Measurements from ENCODE around the gene LTBP3.
"Not testable (repeated sequence)": the region's sequence is repeated elsewhere in the genome, so short reads cannot be mapped to it uniquely, and the experiment has no call there.

LTBP3 gene

GRCh38 chr11:65572356-65573051 is 14.3 kb upstream of the LTBP3 start, which contains the start of gene FAM89B:
FAM89B (plus strand) TSS chr11:65572538; CDS start chr11:65572670, 132 bp downstream.
- in situ Hi-C loops (cut with MboI; ENCODE audit: low sequenced_read_pairs) = no loop called here

DNA sequence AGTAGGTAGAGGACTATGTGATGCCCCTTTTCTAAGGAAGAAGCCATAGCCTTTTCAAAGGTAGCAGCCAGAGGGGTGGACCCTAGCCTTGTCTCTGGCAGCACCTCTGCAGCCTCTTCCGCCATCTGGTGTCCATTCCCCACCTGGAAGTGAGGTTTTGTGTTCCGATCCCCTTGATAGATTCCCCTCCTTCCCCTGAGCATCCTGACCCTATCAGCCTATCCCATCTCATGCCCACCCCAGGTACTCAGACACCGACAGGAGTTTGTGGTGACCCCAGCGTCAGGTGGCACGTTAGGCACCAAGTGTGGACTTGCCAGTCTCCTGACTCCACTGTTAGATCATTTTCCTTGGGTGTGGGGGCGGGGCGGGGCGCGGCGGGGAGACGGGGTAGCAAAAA is 13.8 kb upstream of the LTBP3 start:
- in situ Hi-C loops (cut with MboI; ENCODE audit: low sequenced_read_pairs) = no loop called here

DNA sequence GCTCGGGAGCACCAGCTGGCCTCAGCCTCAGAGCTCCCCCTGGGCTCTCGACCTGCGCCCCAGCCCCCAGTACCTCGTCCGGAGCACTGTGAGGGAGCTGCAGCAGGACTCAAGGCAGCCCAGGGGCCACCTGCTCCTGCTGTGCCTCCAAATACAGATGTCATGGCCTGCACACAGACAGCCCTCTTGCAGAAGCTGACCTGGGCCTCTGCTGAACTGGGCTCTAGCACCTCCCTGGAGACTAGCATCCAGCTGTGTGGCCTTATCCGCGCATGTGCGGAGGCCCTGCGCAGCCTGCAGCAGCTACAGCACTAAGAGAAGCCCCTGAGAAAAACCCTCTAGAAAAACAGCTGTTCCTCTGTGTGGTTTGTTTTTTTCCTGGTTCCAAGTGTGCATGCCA is 13.3 kb upstream of the LTBP3 start:
- in situ Hi-C loops (cut with MboI; ENCODE audit: low sequenced_read_pairs) = no loop called here

DNA sequence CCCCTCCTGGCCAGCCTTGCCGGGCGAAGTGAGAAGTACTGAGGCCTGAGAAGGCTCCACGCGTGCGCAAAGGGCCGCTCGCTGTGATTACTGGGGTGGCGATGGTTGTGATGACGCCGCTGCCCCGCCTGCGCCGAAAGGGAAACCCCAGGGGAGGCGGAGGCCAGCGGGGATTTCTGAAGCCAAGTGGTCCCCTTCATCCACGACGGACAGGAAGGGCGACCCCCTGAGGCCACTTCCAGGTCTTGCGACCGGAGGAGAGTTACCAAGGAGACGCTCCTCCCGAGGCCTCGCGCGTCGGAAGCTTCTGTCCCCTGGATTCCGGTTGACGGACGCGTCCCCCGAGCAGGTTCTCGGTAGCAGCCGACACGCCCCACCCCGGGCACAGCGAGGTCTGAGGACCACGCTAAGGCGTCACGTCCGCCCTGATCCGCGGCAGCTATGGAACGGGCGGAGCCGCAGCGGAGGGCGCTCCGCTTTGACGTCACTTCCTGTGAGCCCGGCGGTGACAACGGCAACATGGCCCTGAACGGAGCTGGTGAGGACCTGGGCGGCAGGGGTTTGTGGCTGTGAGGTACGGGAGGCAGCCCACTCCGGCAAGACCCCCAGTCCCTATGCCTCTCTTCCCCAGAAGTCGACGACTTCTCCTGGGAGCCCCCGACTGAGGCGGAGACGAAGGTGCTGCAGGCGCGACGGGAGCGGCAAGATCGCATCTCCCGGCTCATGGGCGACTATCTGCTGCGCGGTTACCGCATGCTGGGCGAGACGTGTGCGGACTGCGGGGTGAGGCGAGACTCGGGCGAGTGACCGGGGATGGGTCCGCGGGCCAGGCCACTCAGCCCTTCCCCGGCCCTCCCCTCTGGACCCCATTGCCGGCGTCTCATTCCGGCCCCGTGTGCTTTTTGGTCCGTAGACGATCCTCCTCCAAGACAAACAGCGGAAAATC is 12.1 kb upstream of the LTBP3 start, which contains the start of gene ZNRD2:
TSS of gene ZNRD2 (plus strand) at position 505 of the 946 bp plus-strand sequence. CDS start at position 520, 15 bp downstream.
- in situ Hi-C loops (cut with MboI; ENCODE audit: low sequenced_read_pairs) = no loop called here

DNA sequence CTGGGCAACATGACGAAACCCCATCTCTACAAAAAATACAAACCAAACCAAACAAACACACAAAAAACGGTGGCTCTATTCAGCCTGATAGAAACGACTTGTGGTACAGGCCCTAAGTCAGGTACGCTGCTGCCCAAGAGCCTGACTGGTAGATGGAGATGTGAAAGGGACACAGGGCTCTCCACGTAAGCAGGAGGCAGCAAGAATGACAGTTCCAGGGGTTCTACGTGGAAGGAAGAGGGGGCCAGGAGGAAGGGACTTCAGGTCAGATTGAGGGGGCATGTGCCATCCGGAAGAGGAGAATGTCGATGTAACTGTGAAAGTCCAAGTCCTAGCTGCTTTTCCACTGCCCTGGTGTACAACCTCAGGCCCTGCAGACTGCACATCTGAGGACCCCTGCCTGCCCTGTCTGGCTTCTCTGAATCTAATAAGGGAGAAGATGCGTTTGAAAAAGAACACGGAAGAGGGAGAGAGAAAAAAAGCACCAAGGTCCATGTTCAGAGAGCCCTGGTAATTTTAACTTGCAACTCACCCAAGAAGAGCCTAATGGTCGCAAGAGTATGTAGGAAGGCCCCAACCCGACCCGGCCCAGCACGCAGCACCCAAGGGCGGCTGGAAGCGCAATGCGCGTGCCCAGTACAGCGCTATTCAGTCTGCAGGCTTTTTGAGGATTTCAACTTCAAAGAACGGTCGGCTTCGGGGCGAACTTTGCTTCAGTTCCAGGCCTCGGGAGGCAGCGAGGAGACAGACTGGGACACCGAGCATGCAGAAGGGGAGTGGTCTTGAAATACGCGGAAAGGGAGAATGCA is 11.2 kb upstream of the LTBP3 start:
- in situ Hi-C loops (cut with MboI; ENCODE audit: low sequenced_read_pairs) = no loop called here

DNA sequence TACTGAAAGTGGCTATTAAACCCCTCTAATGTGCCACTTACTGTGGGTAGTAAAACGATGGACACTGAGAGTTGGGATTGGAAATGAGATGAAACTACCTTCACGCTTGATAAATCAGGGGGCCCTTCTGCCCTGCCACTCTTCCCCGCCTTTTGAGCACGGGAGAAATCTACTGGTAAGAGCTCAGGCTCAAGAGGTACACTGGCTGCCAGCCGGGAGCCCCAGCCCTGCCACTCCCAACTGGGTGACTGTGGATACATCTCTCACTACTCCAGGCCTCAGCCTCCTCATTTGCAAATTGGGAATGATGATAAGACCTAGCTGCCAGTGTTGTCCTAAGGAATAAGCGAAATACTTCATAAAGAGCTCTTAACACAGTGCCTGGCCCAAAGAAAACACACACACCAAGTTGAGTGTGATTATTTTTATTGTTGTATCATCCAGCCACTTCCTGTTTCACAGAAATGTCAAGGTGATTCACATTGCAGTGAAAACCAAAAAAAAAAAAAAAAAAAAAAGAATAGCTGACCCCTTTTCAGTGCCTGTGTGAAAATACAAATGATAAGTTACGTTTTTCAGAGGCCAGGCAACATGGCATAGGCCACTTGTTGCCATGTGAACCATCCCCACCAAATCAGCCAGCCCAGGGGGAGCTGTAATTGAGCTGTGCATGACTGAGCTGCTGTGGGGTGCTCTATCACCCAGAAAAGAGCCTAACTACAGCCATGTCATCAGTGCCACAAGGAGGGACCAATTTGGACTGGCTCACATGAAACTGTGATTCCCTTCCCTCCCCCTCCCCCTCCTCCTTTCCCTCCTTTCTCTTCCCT is 7.7 kb upstream of the LTBP3 start:
- in situ Hi-C loops (cut with MboI; ENCODE audit: low sequenced_read_pairs) = no loop called here

DNA sequence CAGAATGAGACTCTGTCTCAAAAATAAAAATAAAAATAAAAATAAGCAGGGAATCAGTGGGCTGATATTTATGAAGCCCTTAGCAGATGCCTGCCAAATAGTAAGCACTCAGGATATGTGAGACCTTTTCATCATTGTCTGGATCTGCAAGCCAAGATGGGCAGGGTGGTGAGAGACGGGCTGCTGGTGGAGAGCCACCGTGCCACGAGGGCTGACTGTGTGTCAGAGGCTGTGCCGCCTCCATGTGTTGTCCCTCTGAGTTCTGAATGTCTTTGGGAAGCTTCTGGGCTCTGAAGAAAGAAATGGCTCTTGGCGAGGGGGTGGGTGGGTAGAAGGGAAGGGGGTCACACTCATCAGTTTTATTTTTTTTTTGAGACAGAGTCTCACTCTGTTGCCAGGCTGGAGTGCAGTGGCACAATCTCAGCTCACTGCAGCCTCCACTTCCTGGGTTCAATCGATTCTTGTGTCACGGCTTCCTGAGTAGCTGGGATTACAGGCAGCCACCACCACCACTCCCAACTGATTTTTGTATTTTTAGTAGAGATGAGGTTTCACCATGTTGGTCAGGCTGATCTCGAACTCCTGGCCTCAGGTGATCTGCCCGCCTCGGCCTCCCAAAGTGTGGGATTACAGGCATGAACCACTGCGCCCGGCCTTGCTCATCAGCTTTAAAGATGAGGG is 6.9 kb upstream of the LTBP3 start:
- in situ Hi-C loops (cut with MboI; ENCODE audit: low sequenced_read_pairs) = not testable (repeated sequence)

DNA sequence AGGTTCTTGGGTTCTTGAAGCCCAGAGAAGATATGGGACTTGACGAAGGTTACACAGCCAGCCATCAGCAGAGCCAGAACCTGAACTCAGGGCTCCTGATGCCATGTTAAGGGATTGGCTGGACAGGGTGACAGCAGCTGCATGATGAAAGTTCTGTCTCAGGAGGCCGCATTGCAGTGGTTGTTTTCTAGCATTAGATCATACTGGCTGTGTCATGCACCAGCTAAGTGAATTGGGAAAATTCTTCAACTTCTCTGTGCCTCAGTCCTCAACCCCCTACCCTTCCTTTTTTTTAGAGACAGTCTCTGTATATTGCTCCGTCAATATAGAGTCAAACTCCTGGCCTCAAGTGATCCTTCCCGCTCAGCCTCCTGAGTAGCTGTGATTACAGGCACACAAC is 5.4 kb upstream of the LTBP3 start:
- in situ Hi-C loops (cut with MboI; ENCODE audit: low sequenced_read_pairs) = no loop called here

DNA sequence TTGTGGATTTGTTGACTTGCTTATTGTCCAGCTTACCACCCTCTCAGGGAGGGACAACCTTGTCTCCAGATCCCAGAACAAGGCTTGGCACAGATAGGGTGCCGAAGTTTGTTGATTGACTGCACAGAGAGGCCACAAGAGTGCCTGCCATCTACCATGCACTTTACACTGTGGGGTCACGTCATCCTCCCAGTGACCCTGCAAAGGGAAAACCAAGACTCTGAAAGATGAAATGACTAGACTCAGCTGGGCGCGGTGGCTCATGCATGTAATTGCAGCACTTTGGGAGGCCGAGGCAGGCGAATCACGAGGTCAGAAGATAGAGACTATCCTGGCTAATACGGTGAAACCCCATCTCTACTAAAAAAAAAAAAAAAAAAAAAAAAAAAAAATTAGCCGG is 4.6 kb upstream of the LTBP3 start:
- in situ Hi-C loops (cut with MboI; ENCODE audit: low sequenced_read_pairs) = no loop called here

GRCh38 chr11:65562020-65562419 is 3.9 kb upstream of the LTBP3 start:
- in situ Hi-C loops (cut with MboI; ENCODE audit: low sequenced_read_pairs) = no loop called here

GRCh38 chr11:65560555-65561418 is 2.6 kb upstream of the LTBP3 start:
- in situ Hi-C loops (cut with MboI; ENCODE audit: low sequenced_read_pairs) = no loop called here

GRCh38 chr11:65559951-65560537 is 1.9 kb upstream of the LTBP3 start:
- in situ Hi-C loops (cut with MboI; ENCODE audit: low sequenced_read_pairs) = no loop called here

- in situ Hi-C loops (cut with MboI; ENCODE audit: low sequenced_read_pairs) = no loop called here
Observed at GRCh38 chr11:65559535-65559934, 1.4 kb upstream of the LTBP3 start.

DNA sequence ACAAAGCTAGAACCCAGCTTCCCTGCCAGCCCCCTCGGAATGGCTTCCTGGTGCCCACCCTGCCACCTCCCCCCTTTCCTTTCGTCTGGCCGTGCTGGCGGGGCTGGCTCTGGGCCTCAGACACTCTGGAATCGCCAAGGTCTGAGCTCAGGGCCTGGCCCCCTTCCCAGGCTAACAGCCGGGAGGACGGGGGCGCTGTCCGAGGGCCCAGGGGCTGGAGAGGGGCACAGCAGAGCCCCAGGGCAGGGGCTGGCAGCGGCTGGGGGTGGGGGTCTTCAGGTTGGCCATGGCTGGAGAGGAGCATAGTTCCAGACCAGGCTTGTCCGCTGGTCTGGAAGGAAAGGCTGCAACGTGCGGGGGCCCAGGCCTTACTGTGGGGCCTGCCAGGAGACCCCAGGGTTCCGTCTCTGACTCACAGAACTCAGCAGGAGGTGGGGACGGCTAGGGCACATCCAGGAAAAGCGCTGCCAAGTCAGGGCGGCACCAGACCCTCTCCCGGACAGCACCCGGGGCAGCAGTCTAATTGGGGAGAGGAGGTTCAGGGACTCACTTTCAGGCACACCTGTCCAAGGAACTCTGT is 861 bp upstream of the LTBP3 start:
- in situ Hi-C loops (cut with MboI; ENCODE audit: low sequenced_read_pairs) = no loop called here

DNA sequence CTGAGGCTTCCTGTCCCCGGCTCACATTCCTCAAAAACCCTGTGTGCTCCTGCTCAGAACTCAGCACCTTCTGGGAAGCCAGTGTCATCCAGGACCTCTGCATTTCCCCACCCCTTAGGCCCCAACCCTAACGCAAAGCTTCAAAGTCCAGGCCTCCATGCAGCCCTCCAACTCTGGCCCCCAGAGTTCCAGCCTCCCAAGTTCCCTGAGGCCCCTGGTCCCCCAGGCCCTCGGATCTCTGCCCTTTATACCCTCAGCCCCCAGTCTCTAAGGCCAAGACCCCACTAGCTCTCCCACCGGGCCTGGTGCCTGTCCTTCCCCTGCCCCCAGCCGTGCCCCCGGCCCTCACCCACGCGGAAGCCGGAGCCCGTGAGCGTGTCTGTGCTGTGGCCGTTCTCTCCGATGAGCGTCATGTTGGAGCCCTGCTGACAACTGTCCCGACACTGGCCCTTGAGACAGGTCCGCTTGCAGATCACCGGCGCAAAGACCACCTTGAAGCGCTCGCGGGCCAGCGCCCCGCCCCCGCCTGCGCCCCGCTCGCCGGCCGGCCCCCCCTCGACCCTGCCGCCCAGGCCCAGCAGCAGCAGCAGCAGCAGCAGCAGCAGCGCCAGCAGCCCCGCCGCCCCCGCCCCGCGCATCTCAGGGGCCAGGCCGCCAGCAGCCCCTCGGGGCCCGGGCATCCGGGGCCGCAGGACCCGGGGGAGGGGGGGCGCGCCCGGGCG is 718 bp downstream of the LTBP3 start:
- in situ Hi-C loops (cut with MboI; ENCODE audit: low sequenced_read_pairs) = no loop called here

DNA sequence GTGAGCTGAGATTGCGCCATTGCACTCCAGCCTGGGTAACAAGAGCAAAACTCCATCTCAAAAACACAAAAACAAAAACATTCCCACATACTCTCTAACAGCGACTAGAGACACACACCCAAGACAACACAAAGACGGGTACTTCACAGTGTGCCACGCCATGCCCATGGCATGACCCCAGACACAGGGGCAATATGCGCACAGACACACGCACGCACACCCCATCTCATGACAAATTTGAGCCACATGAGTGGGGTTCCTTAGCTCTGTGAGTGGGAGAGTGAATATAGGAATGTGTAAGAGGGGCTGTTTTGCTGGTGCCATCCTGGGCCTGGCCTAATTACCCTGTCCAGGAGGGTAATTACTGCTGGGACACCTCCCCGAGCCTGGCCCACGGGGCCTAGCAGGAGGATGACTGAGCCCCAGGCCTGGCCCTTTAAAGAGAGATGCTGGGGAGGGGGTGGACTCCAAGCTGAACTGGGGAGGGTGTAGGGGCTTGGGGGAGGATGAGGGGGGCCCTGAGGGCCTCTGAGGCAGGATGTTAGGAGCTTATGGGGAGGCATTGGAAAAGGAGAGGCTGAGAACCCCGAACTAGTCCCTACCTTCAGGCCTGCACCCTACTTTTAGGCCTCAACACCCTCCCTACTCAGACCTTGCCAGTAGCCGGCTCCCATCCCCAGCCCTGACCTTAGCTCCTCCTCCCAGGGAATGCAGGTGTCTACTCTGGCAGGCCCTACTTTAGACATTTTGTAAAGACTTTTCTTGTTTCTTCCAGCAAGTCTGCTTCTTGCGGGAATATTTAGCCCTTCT is 1.5 kb downstream of the LTBP3 start:
- in situ Hi-C loops (cut with MboI; ENCODE audit: low sequenced_read_pairs) = no loop called here
